Astrocyte (in vitro differentiated cells and primary cell): ENCODE measurements around the gene CHDH.

Experiments
- EZH2 ChIP-seq: IDR thresholded peaks from 2 replicates; pipeline ENCODE4 v1.6.1; 2012; ENCODE audit warnings: mild to moderate bottlenecking, low read length, inconsistent platforms; ENCODE audit not compliant: insufficient read depth
- TF ChIP-seq, protein P1 (sequence below): IDR thresholded peaks from 2 replicates; pipeline ENCODE4 v1.5.1; 2011; ENCODE audit warnings: low read depth, mild to moderate bottlenecking, inconsistent platforms, low read length, moderate library complexity; ENCODE audit not compliant: insufficient read depth

DNA sequence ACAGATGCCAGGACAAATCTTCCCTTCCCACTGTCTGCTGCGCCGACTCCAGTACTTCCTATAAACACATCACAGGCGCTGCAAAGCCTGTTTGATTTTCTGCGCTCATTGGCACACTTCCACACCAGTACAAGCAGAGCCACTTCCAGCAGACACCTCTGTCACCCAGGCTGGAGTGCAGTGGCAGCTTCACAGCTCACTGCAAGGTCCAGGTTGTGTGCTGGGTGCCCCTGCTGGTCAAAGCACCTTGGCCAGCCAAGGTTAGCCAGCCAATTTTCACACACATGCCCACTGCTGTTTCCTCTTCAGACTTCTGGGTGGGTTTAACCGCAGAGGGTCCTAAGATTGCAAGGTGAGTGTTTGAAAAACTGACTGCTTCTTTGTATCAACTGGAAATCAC, 4.9 kb downstream of the CHDH start:
- TF ChIP-seq, protein P1, sequence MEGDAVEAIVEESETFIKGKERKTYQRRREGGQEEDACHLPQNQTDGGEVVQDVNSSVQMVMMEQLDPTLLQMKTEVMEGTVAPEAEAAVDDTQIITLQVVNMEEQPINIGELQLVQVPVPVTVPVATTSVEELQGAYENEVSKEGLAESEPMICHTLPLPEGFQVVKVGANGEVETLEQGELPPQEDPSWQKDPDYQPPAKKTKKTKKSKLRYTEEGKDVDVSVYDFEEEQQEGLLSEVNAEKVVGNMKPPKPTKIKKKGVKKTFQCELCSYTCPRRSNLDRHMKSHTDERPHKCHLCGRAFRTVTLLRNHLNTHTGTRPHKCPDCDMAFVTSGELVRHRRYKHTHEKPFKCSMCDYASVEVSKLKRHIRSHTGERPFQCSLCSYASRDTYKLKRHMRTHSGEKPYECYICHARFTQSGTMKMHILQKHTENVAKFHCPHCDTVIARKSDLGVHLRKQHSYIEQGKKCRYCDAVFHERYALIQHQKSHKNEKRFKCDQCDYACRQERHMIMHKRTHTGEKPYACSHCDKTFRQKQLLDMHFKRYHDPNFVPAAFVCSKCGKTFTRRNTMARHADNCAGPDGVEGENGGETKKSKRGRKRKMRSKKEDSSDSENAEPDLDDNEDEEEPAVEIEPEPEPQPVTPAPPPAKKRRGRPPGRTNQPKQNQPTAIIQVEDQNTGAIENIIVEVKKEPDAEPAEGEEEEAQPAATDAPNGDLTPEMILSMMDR = no peak
- TF ChIP-seq EZH2 = no peak
